Activated naive CD4-positive, alpha-beta T cell treated with anti-CD3 and anti-CD28 coated beads, Interleukin-2, amount 50 U/mL, for 72 hours (primary cell): ENCODE results near the gene GTF3C5. TPM values are rescaled to one million over a fixed set of nuclear protein-coding genes. Genes with fewer than 3 reads are reported as not detected.

ENCODE experiments used
- ATAC-seq, 2 donors: fragments of 150-1000 bp; cut with Tn5 transposase; 2 replicates each; pipeline ENCODE4 v1.10.0; 2021; ENCODE audit warnings: mild to moderate bottlenecking in 2 of 2, moderate library complexity in 2 of 2
- DNase-seq, 2 donors: peaks; one replicate each; pipeline ENCODE4 v3.0.0; 2021 to 2022; ENCODE audit warnings: low spot score in 2 of 2
- H3K27ac Mint-ChIP-seq, 2 donors: one replicate each; pipeline ENCODE4 v1.8.0; 2022; ENCODE audit warnings: mild to moderate bottlenecking in 2 of 2, mixed read lengths in 2 of 2
- H3K36me3 Mint-ChIP-seq, 2 donors: one replicate each; pipeline ENCODE4 v1.8.0; 2022; ENCODE audit warnings: mixed read lengths in 2 of 2
- H3K9me3 Mint-ChIP-seq, 2 donors: one replicate each; pipeline ENCODE4 v1.8.0; 2022; ENCODE audit warnings: mixed read lengths in 2 of 2
- total RNA-seq, 2 donors: library from RNA; stranded (reverse); gene quantifications; one replicate each; pipeline ENCODE4 v1.2.3, GENCODE V29; 2022

Gene GTF3C5
- total RNA-seq, 2 donors from 2014 or later = 104 to 194 TPM

- Mint-ChIP-seq H3K9me3 (no peaks in the 10 kb centered on the region), H3K36me3 (no peaks in the 10 kb centered on the region), H3K27ac (no peak overlapping the region)
- ATAC-seq (no peak), DNase-seq (no peak)
Measured at GRCh38 chr9:133005957-133006356, 24.8 kb upstream of the GTF3C5 start.

GRCh38 chr9:133006731-133007352 is 24.0 kb upstream of the GTF3C5 start:
- Mint-ChIP-seq H3K9me3 (no peaks in the 10 kb centered on the region), H3K27ac (no peak overlapping the region), H3K36me3 (no peaks in the 10 kb centered on the region)
- ATAC-seq = no peak
- no peak for DNase-seq

GRCh38 chr9:133008406-133008805 is 22.4 kb upstream of the GTF3C5 start:
- ATAC-seq = no peak
- Mint-ChIP-seq H3K27ac (no peak overlapping the region), H3K9me3 (no peaks in the 10 kb centered on the region), H3K36me3 (no peaks in the 10 kb centered on the region)
- DNase-seq = no peak

- H3K9me3 Mint-ChIP-seq = no peaks in the 10 kb centered on the region
- DNase-seq (no peak), ATAC-seq (no peak)
- H3K36me3 Mint-ChIP-seq = no peaks in the 10 kb centered on the region
- no peak overlapping the region for H3K27ac Mint-ChIP-seq
Measured at GRCh38 chr9:133008824-133009223, 22.0 kb upstream of the GTF3C5 start.

- H3K9me3 Mint-ChIP-seq = peaks cover 5 to 6% of the 10 kb centered on the region in 2 donors
Measured at GRCh38 chr9:133009906-133010582, 20.8 kb upstream of the GTF3C5 start.

GRCh38 chr9:133014696-133015095 is 16.1 kb upstream of the GTF3C5 start:
- ATAC-seq (no peak), DNase-seq (no peak)
- peaks cover 5 to 8% of the 10 kb centered on the region in 2 donors for H3K9me3 Mint-ChIP-seq
- no peak overlapping the region for H3K27ac Mint-ChIP-seq
- peaks cover 0 to 13% of the 10 kb centered on the region in 2 donors for H3K36me3 Mint-ChIP-seq

More at GRCh38 chr9:133009906-133010582, 20.8 kb upstream of the GTF3C5 start:
- DNase-seq = no peak
- no peak overlapping the region for H3K27ac Mint-ChIP-seq
- H3K36me3 Mint-ChIP-seq = peaks cover 0 to 9% of the 10 kb centered on the region in 2 donors
- ATAC-seq = no peak

- H3K9me3 Mint-ChIP-seq = no peaks in the 10 kb centered on the region
- ATAC-seq (peak; percentile 47 to 76), DNase-seq (peak in 1 of 2 donors; percentile 65)
- no peaks in the 10 kb centered on the region for H3K36me3 Mint-ChIP-seq
- no peak overlapping the region for H3K27ac Mint-ChIP-seq
Measured at GRCh38 chr9:133023117-133023890, 7.5 kb upstream of the GTF3C5 start.

GRCh38 chr9:133026426-133026825 is 4.4 kb upstream of the GTF3C5 start:
- Mint-ChIP-seq H3K9me3 (no peaks in the 10 kb centered on the region), H3K36me3 (peaks cover 15% of the 10 kb centered on the region in 2 donors), H3K27ac (no peak overlapping the region)
- DNase-seq = no peak
- no peak for ATAC-seq

- no peak for ATAC-seq
- peaks cover 0 to 4% of the 10 kb centered on the region in 2 donors for H3K9me3 Mint-ChIP-seq
- peaks cover 21 to 22% of the 10 kb centered on the region in 2 donors for H3K36me3 Mint-ChIP-seq
- peak overlapping the region in 1 of 2 donors; percentile 16 for H3K27ac Mint-ChIP-seq
- no peak for DNase-seq
Measured at GRCh38 chr9:133027134-133027533, 3.7 kb upstream of the GTF3C5 start.

- no peak for ATAC-seq
- H3K9me3 Mint-ChIP-seq = peaks cover 0 to 4% of the 10 kb centered on the region in 2 donors
- DNase-seq = no peak
- H3K27ac Mint-ChIP-seq = no peak overlapping the region
- peaks cover 21 to 30% of the 10 kb centered on the region in 2 donors for H3K36me3 Mint-ChIP-seq
Measured at GRCh38 chr9:133028221-133028620, 2.6 kb upstream of the GTF3C5 start.

- ATAC-seq (peak; percentile 5 to 38), DNase-seq (no peak)
- H3K27ac Mint-ChIP-seq = peak overlapping the region; percentile 92 to 100
- H3K36me3 Mint-ChIP-seq = peaks cover 21 to 30% of the 10 kb centered on the region in 2 donors
- H3K9me3 Mint-ChIP-seq = peaks cover 0 to 4% of the 10 kb centered on the region in 2 donors
Measured at GRCh38 chr9:133029994-133030316, 842 bp upstream of the GTF3C5 start.

- H3K9me3 Mint-ChIP-seq = peaks cover 0 to 4% of the 10 kb centered on the region in 2 donors
- H3K27ac Mint-ChIP-seq = peak overlapping the region; percentile 92 to 100
- DNase-seq (no peak), ATAC-seq (no peak)
- H3K36me3 Mint-ChIP-seq = peaks cover 21 to 30% of the 10 kb centered on the region in 2 donors
Measured at GRCh38 chr9:133031130-133031422, 279 bp downstream of the GTF3C5 start.

- peak overlapping the region; percentile 92 to 100 for H3K27ac Mint-ChIP-seq
- peaks cover 21 to 30% of the 10 kb centered on the region in 2 donors for H3K36me3 Mint-ChIP-seq
- H3K9me3 Mint-ChIP-seq = peaks cover 0 to 4% of the 10 kb centered on the region in 2 donors
- ATAC-seq = peak in 1 of 2 donors; percentile 37
- peak in 1 of 2 donors; percentile 66 for DNase-seq
Measured at GRCh38 chr9:133031496-133031911, 707 bp downstream of the GTF3C5 start.

GRCh38 chr9:133032171-133032570 is 1.4 kb downstream of the GTF3C5 start:
- ATAC-seq (no peak), DNase-seq (no peak)
- H3K27ac Mint-ChIP-seq = peak overlapping the region; percentile 92 to 100
- H3K36me3 Mint-ChIP-seq = peaks cover 21 to 30% of the 10 kb centered on the region in 2 donors
- H3K9me3 Mint-ChIP-seq = peaks cover 0 to 4% of the 10 kb centered on the region in 2 donors

- DNase-seq = no peak
- Mint-ChIP-seq H3K36me3 (peaks cover 14 to 23% of the 10 kb centered on the region in 2 donors), H3K9me3 (peaks cover 0 to 4% of the 10 kb centered on the region in 2 donors), H3K27ac (no peak overlapping the region)
- no peak for ATAC-seq
Measured at GRCh38 chr9:133035669-133036068, 4.9 kb downstream of the GTF3C5 start.

- H3K27ac Mint-ChIP-seq = peak overlapping the region in 1 of 2 donors; percentile 41
- H3K36me3 Mint-ChIP-seq = no peaks in the 10 kb centered on the region
- ATAC-seq = no peak
- no peak for DNase-seq
- H3K9me3 Mint-ChIP-seq = no peaks in the 10 kb centered on the region
Measured at GRCh38 chr9:133037775-133038515, 7.1 kb downstream of the GTF3C5 start.
